HG02623 (cell line): Measurements from ENCODE around the gene PALLD.

Experiments
- ATAC-seq: cut with Tn5 transposase; IDR thresholded peaks from one replicate; pipeline ENCODE4 v1.9.1; 2021; ENCODE audit warnings: moderate library complexity; ENCODE audit not compliant: unreplicated experiment

PALLD gene

GRCh38 chr4:168522829-168523489 lies 26.1 kb downstream of the PALLD start:
- no peak for ATAC-seq

- no peak for ATAC-seq
Observed at GRCh38 chr4:168524006-168524405, 27.2 kb downstream of the PALLD start.

- no peak for ATAC-seq
Observed at GRCh38 chr4:168524897-168525296, 28.0 kb downstream of the PALLD start.

- no peak for ATAC-seq
Observed at GRCh38 chr4:168527560-168527959, 30.7 kb downstream of the PALLD start.

- ATAC-seq = no peak
Observed at GRCh38 chr4:168528131-168528949, 31.5 kb downstream of the PALLD start.

GRCh38 chr4:168529257-168529656 lies 32.4 kb downstream of the PALLD start:
- ATAC-seq = no peak

GRCh38 chr4:168531305-168531704 lies 34.5 kb downstream of the PALLD start:
- ATAC-seq = no peak

GRCh38 chr4:168534535-168534934 lies 37.7 kb downstream of the PALLD start:
- ATAC-seq = no peak

GRCh38 chr4:168535689-168536088 lies 38.8 kb downstream of the PALLD start:
- ATAC-seq = no peak

GRCh38 chr4:168536448-168536847 lies 39.6 kb downstream of the PALLD start:
- ATAC-seq = no peak

- ATAC-seq = no peak
Observed at GRCh38 chr4:168537086-168537485, 40.2 kb downstream of the PALLD start.

GRCh38 chr4:168537571-168537970 lies 40.7 kb downstream of the PALLD start:
- no peak for ATAC-seq

GRCh38 chr4:168538632-168539031 lies 41.8 kb downstream of the PALLD start:
- ATAC-seq = no peak

- no peak for ATAC-seq
Observed at GRCh38 chr4:168540086-168540485, 43.2 kb downstream of the PALLD start.

- no peak for ATAC-seq
Observed at GRCh38 chr4:168540503-168541265, 43.8 kb downstream of the PALLD start.

GRCh38 chr4:168541266-168541953 lies 44.6 kb downstream of the PALLD start:
- no peak for ATAC-seq

GRCh38 chr4:168549143-168549542 lies 52.3 kb downstream of the PALLD start:
- no peak for ATAC-seq

GRCh38 chr4:168550064-168550766 lies 53.4 kb downstream of the PALLD start:
- ATAC-seq = no peak

- no peak for ATAC-seq
Observed at GRCh38 chr4:168551211-168551610, 54.4 kb downstream of the PALLD start.

- ATAC-seq = no peak
Observed at GRCh38 chr4:168551945-168552695, 55.3 kb downstream of the PALLD start.
